ENCODE data around the gene NPAS3.

- no peak for TF ChIP-seq POLR2A (IDR thresholded peaks at IDR 0.05)
- TF ChIP-seq CTCF (IDR thresholded peaks at IDR 0.05) = no peak
Observed at GRCh38 chr14:33241331-33241730, 302.7 kb downstream of the NPAS3 start.
